Breast epithelium (tissue), 4 donors: Measurements from ENCODE around the gene CHSY1. TPM values are rescaled to one million over a fixed set of nuclear protein-coding genes. Genes with fewer than 3 reads are reported as not detected.

Source experiments
- DNase-seq, 2 donors: peaks; one replicate each; pipeline ENCODE4 v3.0.0-alpha.2; 2019; ENCODE audit warnings: low spot score in 2 of 2
- H3K27ac ChIP-seq, 2 donors: fragments of 200-600 bp; sonication (generic) in 1 of 2; one replicate each; pipeline ENCODE4 v1.5.1; 2016 to 2019; ENCODE audit warnings: mild to moderate bottlenecking in 1 of 2
- H3K27me3 ChIP-seq, 2 donors: fragments of 200-600 bp; sonication (generic) in 1 of 2; one replicate each; pipeline versions ENCODE4 v1.5.1 to v1.6.0; 2017 to 2019; ENCODE audit warnings: control low read depth in 1 of 2, mild to moderate bottlenecking in 1 of 2
- H3K36me3 ChIP-seq: fragments of 200-600 bp; one replicate; pipeline ENCODE4 v1.5.1; 2019
- H3K4me1 ChIP-seq, 2 donors: fragments of 200-600 bp; sonication (generic); one replicate each; pipeline ENCODE4 v1.5.1; 2016 to 2019; ENCODE audit warnings: control low read depth in 1 of 2
- H3K4me3 ChIP-seq, 3 donors: fragments of 200-600 bp; sonication (generic); 1 replicate in 2 of 3; 2 replicates in 1 of 3; pipeline ENCODE4 v1.5.1; 2016 to 2019; ENCODE audit warnings: mild to moderate bottlenecking in 3 of 3, moderate library complexity in 2 of 3
- H3K9me3 ChIP-seq, 2 donors: fragments of 200-600 bp; sonication (generic) in 1 of 2; one replicate each; pipeline ENCODE4 v1.5.1; 2016 to 2019; ENCODE audit warnings: control low read depth in 1 of 2
- POLR2A ChIP-seq: fragments of 450-650 bp; IDR thresholded peaks from one replicate; pipeline ENCODE4 v1.6.1; 2016; ENCODE audit warnings: antibody characterized with exemption, mild to moderate bottlenecking, moderate library complexity
- POLR2AphosphoS5 ChIP-seq, 3 donors: sonication (generic); formaldehyde crosslinking; IDR thresholded peaks; one replicate each; pipeline ENCODE4 v1.6.1; 2017; ENCODE audit warnings: antibody characterized with exemption in 3 of 3
- intact Hi-C: fragments of 100-400 bp; cut with DNase I; formaldehyde crosslinking; loops from one replicate; pipeline ENCODE4 v1.15.1; 2023; ENCODE audit warnings: low total_unique reads
- total RNA-seq, 3 donors: library from RNA; depleted of rRNA; stranded (reverse); fragments of >200 nt; gene quantifications; one replicate each; pipeline ENCODE4 v1.1.0, GENCODE V29; 2016
- TF ChIP-seq, protein P1 (sequence below), 3 donors: fragments of 450-650 bp; IDR thresholded peaks; one replicate each; pipeline ENCODE4 v1.5.1; 2016 to 2017; ENCODE audit warnings: antibody characterized with exemption in 3 of 3, mild to moderate bottlenecking in 3 of 3, moderate library complexity in 3 of 3

The CHSY1 gene
- total RNA-seq, 3 donors from 2014 or later: 22.6 to 36.7 (median 33.4) TPM

DNA sequence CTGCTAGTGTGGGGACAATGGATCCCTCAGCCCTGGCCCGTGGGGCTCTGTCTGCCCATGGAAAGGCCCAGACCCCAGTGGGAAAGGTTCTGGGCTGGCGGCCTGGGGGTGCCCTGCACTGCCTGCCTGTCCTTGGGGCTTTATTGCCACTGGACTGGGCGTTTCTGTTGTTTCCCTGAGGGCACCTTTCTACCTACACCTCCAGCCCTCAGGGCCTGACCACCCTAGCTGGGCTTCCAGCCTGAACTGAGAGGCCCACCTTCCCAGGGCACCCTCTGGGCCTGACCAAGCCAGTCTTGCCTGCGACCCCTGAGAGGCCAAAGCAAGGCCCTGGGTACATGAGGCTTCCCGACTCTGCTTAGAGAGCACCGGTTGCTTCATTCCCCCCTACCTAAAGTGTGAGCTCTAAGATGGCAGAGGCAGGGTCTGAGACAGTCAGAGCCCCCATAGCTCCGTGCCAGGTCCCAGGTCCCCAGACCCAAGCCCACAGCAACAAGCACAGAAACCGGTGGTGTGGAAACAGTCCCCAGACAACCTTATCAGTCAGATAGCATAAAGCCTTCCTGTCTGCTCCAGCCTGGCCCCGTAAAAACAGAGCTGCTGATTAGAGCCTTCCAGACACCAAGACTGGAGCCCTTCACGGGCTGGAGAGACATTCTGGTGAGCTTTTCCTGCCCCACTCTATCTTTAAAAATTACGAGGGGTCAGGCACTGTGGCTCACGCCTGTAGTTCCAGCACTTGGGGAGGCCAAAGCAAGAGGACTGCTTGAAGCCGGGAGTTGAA, 102.8 kb downstream of the CHSY1 start:
- Histone ChIP-seq H3K4me3 (no peak overlapping the region), H3K27me3 (no peaks in the 10 kb centered on the region), H3K4me1 (no peaks in the 10 kb centered on the region), H3K9me3 (no peaks in the 10 kb centered on the region), H3K27ac (no peak overlapping the region), H3K36me3 (no peaks in the 10 kb centered on the region)
- TF ChIP-seq POLR2AphosphoS5 (IDR thresholded peaks at IDR 0.05) (no peak), POLR2A (no peak)
- TF ChIP-seq, protein P1, sequence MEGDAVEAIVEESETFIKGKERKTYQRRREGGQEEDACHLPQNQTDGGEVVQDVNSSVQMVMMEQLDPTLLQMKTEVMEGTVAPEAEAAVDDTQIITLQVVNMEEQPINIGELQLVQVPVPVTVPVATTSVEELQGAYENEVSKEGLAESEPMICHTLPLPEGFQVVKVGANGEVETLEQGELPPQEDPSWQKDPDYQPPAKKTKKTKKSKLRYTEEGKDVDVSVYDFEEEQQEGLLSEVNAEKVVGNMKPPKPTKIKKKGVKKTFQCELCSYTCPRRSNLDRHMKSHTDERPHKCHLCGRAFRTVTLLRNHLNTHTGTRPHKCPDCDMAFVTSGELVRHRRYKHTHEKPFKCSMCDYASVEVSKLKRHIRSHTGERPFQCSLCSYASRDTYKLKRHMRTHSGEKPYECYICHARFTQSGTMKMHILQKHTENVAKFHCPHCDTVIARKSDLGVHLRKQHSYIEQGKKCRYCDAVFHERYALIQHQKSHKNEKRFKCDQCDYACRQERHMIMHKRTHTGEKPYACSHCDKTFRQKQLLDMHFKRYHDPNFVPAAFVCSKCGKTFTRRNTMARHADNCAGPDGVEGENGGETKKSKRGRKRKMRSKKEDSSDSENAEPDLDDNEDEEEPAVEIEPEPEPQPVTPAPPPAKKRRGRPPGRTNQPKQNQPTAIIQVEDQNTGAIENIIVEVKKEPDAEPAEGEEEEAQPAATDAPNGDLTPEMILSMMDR (IDR thresholded peaks at IDR 0.05): no peak
- DNase-seq: peak in 1 of 2 donors; percentile 15
- intact Hi-C loops: loop anchor here (5.0 kb wide), 1 partner anchor 1747 kb away; no protein-coding TSS in a partner anchor

DNA sequence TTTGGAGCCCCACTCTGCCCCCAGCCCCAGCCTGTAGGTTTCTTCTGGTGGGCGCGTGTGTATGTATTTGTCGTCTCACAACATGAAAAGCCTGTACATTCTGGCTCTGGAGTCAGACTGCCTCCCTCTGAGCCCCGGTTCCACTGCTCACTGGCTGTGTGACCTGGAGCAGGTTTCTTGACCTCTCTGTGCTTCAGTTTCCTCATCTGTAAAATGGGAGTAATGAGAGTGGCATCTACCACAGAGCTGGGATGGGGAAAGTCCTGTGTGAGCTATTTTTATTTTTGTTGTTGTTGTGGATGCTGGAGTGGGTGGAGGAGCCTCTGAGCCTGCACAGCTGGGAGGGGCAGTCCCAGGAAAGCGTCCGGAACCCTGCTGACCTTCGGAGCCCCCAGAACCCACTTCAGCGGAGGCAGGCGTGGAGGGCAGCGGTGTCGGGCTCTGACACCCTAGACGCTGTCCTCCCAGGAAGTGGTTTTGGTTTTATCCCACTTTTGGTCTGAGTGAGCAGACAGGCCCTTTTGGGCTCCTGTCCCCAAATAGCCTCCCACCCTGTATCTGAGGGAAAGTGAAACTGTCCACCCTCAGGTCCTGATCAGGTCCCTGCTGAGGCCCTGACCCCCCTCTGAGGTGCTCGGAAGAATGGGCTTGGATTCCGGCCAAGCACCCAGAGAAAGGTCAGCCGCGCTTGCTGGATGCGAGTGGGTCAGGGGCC, 103.5 kb downstream of the CHSY1 start:
- H3K4me1 ChIP-seq: no peaks in the 10 kb centered on the region
- H3K4me3 ChIP-seq: no peak overlapping the region
- peak in 1 of 2 donors; percentile 39 for DNase-seq
- H3K27me3 ChIP-seq: no peaks in the 10 kb centered on the region
- intact Hi-C loops: loop anchor here (5.0 kb wide), 1 partner anchor 1746 kb away; no protein-coding TSS in a partner anchor
- H3K9me3 ChIP-seq: no peaks in the 10 kb centered on the region
- no peak for TF ChIP-seq POLR2AphosphoS5 (IDR thresholded peaks at IDR 0.05)
- TF ChIP-seq POLR2A: no peak
- TF ChIP-seq, protein P1 (IDR thresholded peaks at IDR 0.05): no peak
- no peaks in the 10 kb centered on the region for H3K36me3 ChIP-seq
- H3K27ac ChIP-seq: no peak overlapping the region

DNA sequence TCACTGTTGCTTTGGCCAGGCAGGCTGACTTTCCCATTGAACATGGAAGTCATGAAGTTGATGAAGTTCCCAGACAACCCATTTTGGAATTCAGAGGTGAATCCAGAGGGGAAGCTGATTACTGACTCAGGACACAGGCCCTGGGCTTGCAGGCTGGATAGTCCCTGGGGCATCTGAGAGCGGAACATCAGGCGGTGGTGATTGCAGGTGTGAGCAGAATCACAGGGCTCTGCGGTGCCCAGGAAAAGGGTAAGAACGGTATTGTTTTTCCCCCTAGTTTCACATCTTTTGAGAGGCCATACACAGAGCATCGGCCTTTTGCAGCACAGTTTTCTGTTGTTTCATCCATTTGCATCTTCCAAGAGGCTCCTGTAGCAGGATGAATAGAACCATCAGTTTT, 104.7 kb downstream of the CHSY1 start:
- TF ChIP-seq POLR2AphosphoS5 (IDR thresholded peaks at IDR 0.05) (no peak), POLR2A (no peak)
- TF ChIP-seq, protein P1 (IDR thresholded peaks at IDR 0.05): no peak
- Histone ChIP-seq H3K27ac (no peak overlapping the region), H3K36me3 (no peaks in the 10 kb centered on the region), H3K4me3 (no peak overlapping the region), H3K4me1 (no peaks in the 10 kb centered on the region), H3K27me3 (no peaks in the 10 kb centered on the region), H3K9me3 (no peaks in the 10 kb centered on the region)
- no peak for DNase-seq
- intact Hi-C loops: loop anchor here (5.0 kb wide), 1 partner anchor 1745 kb away; no protein-coding TSS in a partner anchor

DNA sequence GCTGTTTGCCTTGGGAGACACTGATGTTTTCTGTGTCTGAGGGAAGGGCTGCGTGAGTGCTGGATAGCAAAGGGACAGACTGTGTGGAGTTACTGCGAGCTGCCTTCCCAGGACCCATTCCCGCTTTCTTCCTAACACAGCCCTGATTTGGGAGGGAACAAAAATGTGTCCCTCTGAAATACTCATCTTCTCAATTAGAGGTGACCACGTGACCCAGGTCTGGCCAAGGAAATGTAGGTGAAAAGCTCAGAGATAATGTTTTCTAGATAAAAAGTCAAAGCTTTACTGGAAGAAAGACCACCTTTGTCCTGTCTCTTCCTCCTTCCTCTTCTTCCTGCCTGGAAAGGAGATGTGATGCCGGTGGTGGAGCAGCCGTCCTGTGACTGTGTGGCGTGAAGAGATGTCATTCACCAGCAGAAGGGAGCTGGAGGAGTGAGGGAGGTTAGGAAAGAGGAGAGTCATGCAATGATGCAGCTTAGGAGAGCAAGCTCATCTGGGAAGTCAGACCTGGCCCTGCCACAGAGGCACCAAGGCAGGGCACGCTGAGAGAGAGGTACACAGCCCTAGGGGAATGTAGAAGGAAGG, 105.6 kb downstream of the CHSY1 start:
- Histone ChIP-seq H3K27ac (no peak overlapping the region), H3K4me1 (no peaks in the 10 kb centered on the region), H3K36me3 (no peaks in the 10 kb centered on the region), H3K9me3 (no peaks in the 10 kb centered on the region), H3K4me3 (no peak overlapping the region), H3K27me3 (no peaks in the 10 kb centered on the region)
- intact Hi-C loops: loop anchor here (5.0 kb wide), 1 partner anchor 1744 kb away; no protein-coding TSS in a partner anchor
- no peak for DNase-seq
- no peak for TF ChIP-seq POLR2A
- no peak for TF ChIP-seq POLR2AphosphoS5 (IDR thresholded peaks at IDR 0.05)
- TF ChIP-seq, protein P1 (IDR thresholded peaks at IDR 0.05): no peak
